Measurements from ENCODE around the gene DROSHA. TPM values are rescaled to one million over a fixed set of nuclear protein-coding genes. Genes with fewer than 3 reads are reported as not detected.

DROSHA gene
- total RNA-seq, 3 donors from 2014 or later = 31.5 to 52.5 (median 50.8) TPM

- Histone ChIP-seq H3K27me3 (no peaks in the 10 kb centered on the region), H3K9me3 (peaks cover 0 to 4% of the 10 kb centered on the region in 2 donors), H3K4me3 (no peak overlapping the region), H3K27ac (no peak overlapping the region), H3K36me3 (no peaks in the 10 kb centered on the region), H3K4me1 (no peaks in the 10 kb centered on the region)
- no peak for DNase-seq (ENCODE audit: low spot score in 2 of 2)
- intact Hi-C loops (cut with DNase I; ENCODE audit: low total_unique reads) = no loop called here
- no peak for TF ChIP-seq POLR2A (IDR thresholded peaks at IDR 0.05)
- no peak for TF ChIP-seq CTCF (IDR thresholded peaks at IDR 0.05)
- no peak for TF ChIP-seq POLR2AphosphoS5 (IDR thresholded peaks at IDR 0.05)
These were observed 176.6 kb downstream of the DROSHA start for GRCh38 chr5:31355337-31355736.

Other genes with a start within 250 kb of the DROSHA start
- 10 to 100 TPM; 14.4 to 25.8 (median 17.4) TPM for gene C5orf22, start 208 bp upstream of the DROSHA start, total RNA-seq
- gene PDZD2, start 107.0 kb upstream of the DROSHA start, total RNA-seq = 10 to 100 TPM; 16.8 to 23.3 (median 17.7) TPM

Measured in breast epithelium (tissue), 4 donors.